AG09319 (cell line): ENCODE measurements around the gene CLDN4.

ENCODE experiments used
- DNase-seq: peaks from one replicate; pipeline ENCODE4 v3.0.0-alpha.2; 2010; ENCODE audit warnings: low read depth; ENCODE audit errors: extremely low read depth
- CTCF ChIP-seq: IDR thresholded peaks from 2 replicates; pipeline ENCODE4 v1.5.1; 2011; ENCODE audit warnings: low read depth, mild to moderate bottlenecking, inconsistent platforms, low read length, moderate library complexity

The CLDN4 gene

GRCh38 chr7:73864981-73865711, 34.4 kb downstream of the CLDN4 start:
- TF ChIP-seq CTCF, result no peak
- no peak for DNase-seq

GRCh38 chr7:73865738-73866445, 35.1 kb downstream of the CLDN4 start:
- peak; percentile 79 for TF ChIP-seq CTCF
- no peak for DNase-seq

- TF ChIP-seq CTCF, result no peak
- no peak for DNase-seq
Measured at GRCh38 chr7:73866446-73866767, 35.6 kb downstream of the CLDN4 start.

- no peak for DNase-seq
- TF ChIP-seq CTCF, result no peak
Measured at GRCh38 chr7:73869011-73869798, 38.4 kb downstream of the CLDN4 start.

GRCh38 chr7:73870041-73870492, 39.3 kb downstream of the CLDN4 start:
- TF ChIP-seq CTCF, result no peak
- DNase-seq, result no peak

GRCh38 chr7:73871163-73872011, 40.6 kb downstream of the CLDN4 start:
- TF ChIP-seq CTCF, result no peak
- no peak for DNase-seq
